HG02571 (cell line): ENCODE measurements around the gene DYNC1I1.

Source experiments
- ATAC-seq: cut with Tn5 transposase; IDR thresholded peaks from one replicate; pipeline ENCODE4 v1.9.1; 2021; ENCODE audit warnings: mild to moderate bottlenecking, moderate library complexity; ENCODE audit not compliant: unreplicated experiment

DYNC1I1 gene

DNA sequence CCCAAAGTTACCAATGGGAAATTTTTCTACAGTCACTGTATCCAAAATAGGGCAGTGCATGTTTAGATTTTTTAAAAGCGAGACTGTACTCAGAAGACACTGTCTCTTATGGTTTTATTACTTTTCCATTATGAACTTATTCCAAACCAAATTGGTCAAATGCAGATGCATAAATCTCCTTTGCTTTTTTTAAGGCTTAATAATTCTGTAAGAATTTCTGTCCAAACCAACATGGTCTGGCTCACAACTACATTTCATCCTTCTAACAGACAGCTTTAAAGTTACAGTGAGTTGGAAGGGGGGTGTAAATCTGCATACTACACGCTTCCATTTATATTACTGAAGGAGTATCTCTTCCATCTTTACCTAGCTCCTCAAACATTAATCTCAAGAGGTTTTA lies 350.4 kb downstream of the DYNC1I1 start:
- no peak for ATAC-seq

- ATAC-seq = no peak
Observed at GRCh38 chr7:96126382-96126781, 354.0 kb downstream of the DYNC1I1 start.

DNA sequence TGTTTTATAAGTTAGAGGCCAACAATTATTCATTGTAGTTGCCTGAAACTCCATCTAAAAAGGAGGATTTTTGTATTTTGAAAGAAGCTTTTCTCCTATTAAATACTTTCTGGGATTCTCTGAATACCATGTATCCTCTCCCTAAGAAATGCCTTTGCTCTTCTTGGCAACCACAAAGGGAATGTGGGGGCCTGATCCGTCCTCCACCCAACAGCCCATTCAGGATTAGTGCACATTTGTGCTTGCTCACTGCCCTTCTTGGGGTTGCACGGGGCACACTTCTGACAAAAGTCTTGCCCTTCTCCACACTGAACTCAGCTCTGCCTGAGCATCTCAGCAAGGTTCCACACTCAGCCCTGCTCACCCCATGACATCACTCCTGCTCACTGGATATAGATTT lies 355.4 kb downstream of the DYNC1I1 start:
- ATAC-seq = no peak

GRCh38 chr7:96131525-96131924 lies 359.2 kb downstream of the DYNC1I1 start:
- ATAC-seq = no peak

GRCh38 chr7:96135241-96135640 lies 362.9 kb downstream of the DYNC1I1 start:
- ATAC-seq = no peak

DNA sequence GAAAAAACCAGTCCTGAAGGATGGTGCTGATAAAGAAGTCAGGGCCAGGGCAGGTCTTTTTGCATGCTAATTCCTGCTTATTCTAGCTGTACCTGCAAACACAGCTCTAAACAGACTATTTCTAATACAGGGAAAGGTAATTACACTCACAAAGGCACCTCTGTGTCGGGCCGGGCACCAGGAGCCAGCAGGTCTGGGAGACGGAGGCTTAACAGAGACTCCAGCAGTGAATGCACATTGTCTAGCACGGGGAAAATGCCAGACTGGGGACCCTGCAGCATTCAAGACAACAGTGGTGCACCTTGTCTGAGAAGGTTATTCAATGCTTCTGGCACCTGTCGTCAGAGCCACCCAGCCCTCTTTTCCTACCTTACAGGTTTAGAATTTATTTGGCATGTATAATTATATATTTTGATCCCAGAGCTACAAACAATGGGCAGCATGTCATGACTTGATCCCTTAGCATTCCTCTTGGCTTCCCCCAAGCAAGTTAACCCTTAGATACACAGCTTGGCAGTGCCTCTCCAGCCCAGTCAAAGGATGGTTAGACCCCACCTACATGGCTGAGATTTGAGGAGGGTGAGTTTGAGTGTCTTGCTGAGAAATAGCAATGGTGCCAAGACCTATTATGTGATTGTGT lies 364.4 kb downstream of the DYNC1I1 start:
- ATAC-seq = no peak

DNA sequence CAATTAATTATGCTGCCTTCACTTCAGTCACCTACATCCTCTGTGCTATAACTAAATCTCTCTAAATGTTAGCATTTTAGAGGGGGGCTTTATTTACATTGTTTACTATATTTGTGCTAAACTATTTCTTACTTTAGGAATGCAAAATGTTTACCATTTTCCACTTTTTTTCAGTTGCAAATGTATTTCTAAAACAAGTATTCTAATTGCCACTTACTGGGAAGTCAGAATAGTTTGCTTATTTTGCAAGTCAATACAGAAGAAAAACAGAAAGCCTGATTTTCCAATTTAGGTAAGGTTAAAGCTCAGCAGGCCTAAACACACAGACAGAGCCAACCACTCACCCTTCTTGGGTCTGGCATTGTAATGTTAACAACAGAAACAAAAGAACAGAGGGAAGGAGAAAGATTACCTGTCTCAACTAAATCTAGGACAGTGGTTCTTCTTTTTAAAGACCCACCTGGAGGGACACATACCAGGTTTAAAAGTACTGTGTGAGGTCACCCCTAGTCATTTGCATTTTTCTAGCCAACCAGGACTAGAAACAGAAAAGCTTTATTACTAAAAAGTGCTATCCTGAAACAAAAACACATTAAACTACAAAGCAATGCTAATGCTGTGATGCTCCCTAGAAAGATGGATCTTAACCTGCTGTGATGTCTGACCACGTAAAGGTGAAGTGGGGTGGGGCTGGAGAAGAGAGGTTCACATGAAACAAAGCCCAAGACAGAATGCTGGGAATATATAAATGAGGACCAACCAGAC lies 371.3 kb downstream of the DYNC1I1 start:
- ATAC-seq = no peak

DNA sequence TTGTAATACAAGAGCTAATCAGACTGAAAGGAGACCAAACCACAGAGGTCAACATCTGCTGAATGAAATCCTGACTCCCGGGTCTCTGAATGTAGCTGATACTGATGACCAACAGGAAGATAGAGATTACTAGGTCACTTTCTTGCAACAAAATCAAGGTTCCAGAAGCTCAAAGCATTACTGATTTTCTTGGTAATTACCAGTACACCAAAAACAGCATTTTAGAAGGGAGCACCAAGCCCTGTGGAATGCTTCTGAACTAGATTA lies 371.8 kb downstream of the DYNC1I1 start:
- no peak for ATAC-seq
